Measurements from ENCODE around the gene IGFLR1.

DNA sequence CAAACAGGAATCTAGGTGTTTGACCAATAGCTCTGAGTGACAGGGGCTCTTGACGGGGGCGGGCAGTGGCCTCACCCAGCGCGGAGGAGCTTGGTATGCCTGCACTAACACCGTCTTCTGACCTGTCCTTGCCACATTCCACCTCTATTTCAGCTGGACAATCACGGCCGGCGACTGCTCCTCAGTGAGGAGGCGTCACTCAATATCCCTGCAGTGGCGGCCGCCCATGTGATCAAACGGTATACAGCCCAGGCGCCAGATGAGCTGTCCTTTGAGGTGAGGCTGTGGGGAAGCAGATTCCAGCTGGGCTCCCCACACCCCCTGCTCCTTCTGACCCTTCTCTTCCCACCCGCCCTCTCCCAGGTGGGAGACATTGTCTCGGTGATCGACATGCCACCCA, 37.8 kb upstream of the IGFLR1 start:
- TF ChIP-seq, protein P1, sequence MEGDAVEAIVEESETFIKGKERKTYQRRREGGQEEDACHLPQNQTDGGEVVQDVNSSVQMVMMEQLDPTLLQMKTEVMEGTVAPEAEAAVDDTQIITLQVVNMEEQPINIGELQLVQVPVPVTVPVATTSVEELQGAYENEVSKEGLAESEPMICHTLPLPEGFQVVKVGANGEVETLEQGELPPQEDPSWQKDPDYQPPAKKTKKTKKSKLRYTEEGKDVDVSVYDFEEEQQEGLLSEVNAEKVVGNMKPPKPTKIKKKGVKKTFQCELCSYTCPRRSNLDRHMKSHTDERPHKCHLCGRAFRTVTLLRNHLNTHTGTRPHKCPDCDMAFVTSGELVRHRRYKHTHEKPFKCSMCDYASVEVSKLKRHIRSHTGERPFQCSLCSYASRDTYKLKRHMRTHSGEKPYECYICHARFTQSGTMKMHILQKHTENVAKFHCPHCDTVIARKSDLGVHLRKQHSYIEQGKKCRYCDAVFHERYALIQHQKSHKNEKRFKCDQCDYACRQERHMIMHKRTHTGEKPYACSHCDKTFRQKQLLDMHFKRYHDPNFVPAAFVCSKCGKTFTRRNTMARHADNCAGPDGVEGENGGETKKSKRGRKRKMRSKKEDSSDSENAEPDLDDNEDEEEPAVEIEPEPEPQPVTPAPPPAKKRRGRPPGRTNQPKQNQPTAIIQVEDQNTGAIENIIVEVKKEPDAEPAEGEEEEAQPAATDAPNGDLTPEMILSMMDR (IDR thresholded peaks at IDR 0.05; ENCODE audit: insufficient read depth, low read depth, low read length), result no peak
- no peak for TF ChIP-seq EZH2 (IDR thresholded peaks at IDR 0.05; ENCODE audit: insufficient read depth, low read length)

Measured in astrocyte (in vitro differentiated cells and primary cell).